ENCODE results near the gene STAU1. TPM values are rescaled to one million over a fixed set of nuclear protein-coding genes. Genes with fewer than 3 reads are reported as not detected.
A peak's percentile ranks its signal among the peaks of the same experiment; 100 is the strongest.

STAU1 gene
- total and polyA plus RNA-seq, 2 of the 13 experiments (the other 11 are each of a cell fraction or from before 2014, with no cell fraction given): 119 to 133 TPM

- TF ChIP-seq MAZ (IDR thresholded peaks at IDR 0.05; ENCODE audit: borderline replicate concordance, low read depth, low read length): peak; percentile 94
- peak; percentile 85 for TF ChIP-seq MAZ (CRISPR knock-in tag; IDR thresholded peaks at IDR 0.05; ENCODE audit: low read depth)
- 0 out of 2 replicates have a peak, but pooled peaks have one; percentile 13 for TF ChIP-seq MXD1 (CRISPR knock-in tag; IDR thresholded peaks at IDR 0.05)
- TF ChIP-seq ZNF414 (CRISPR knock-in tag; IDR thresholded peaks at IDR 0.05): no peak
- no peak for TF ChIP-seq JDP2 (CRISPR knock-in tag; IDR thresholded peaks at IDR 0.05; ENCODE audit: borderline replicate concordance)
- peak; percentile 83; the same call in 1 of the 2 replicates for TF ChIP-seq NR2C2 (CRISPR knock-in tag; IDR thresholded peaks at IDR 0.05; ENCODE audit: borderline replicate concordance)
- 0 out of 2 replicates have a peak, but pooled peaks have one; percentile 79 for TF ChIP-seq ZNF34 (CRISPR knock-in tag; IDR thresholded peaks at IDR 0.05; ENCODE audit: borderline replicate concordance)
- TF ChIP-seq ZNF44 (CRISPR knock-in tag; IDR thresholded peaks at IDR 0.05): 0 out of 2 replicates have a peak, but pooled peaks have one; percentile 56
- no peak for TF ChIP-seq ZNF251 (CRISPR knock-in tag; IDR thresholded peaks at IDR 0.05)
- no peak for TF ChIP-seq ZNF317 (CRISPR knock-in tag; IDR thresholded peaks at IDR 0.05)
- TF ChIP-seq HMGXB3 (CRISPR knock-in tag; IDR thresholded peaks at IDR 0.05; ENCODE audit: borderline replicate concordance): peak; percentile 80; the same call in 1 of the 2 replicates
- TF ChIP-seq HNRNPL (IDR thresholded peaks at IDR 0.05; ENCODE audit: low read depth, low read length): no peak
- peak; percentile 90 for TF ChIP-seq YY1 (IDR thresholded peaks at IDR 0.05; ENCODE audit: insufficient read depth, insufficient replicate concordance, low read depth, low read length)
- 0 out of 2 replicates have a peak, but pooled peaks have one; percentile 39 for TF ChIP-seq ZBTB1 (CRISPR knock-in tag; IDR thresholded peaks at IDR 0.05; ENCODE audit: borderline replicate concordance)
- TF ChIP-seq BORCS8-MEF2B (CRISPR knock-in tag; IDR thresholded peaks at IDR 0.05): peak; percentile 65; the same call in 1 of the 2 replicates
- TF ChIP-seq CHD4 (IDR thresholded peaks at IDR 0.05; ENCODE audit: borderline replicate concordance, low read length): no peak
- TF ChIP-seq SMAD9 (CRISPR knock-in tag; IDR thresholded peaks at IDR 0.05): no peak
- peak; percentile 19; the same call in 1 of the 2 replicates for TF ChIP-seq THAP7 (CRISPR knock-in tag; IDR thresholded peaks at IDR 0.05)
- peak; percentile 80 for TF ChIP-seq SP5 (CRISPR knock-in tag; IDR thresholded peaks at IDR 0.05; ENCODE audit: borderline replicate concordance, low read depth)
- no peak for TF ChIP-seq ONECUT2 (CRISPR knock-in tag; IDR thresholded peaks at IDR 0.05)
- peak; percentile 27 for TF ChIP-seq BRD4 (CRISPR knock-in tag; IDR thresholded peaks at IDR 0.05)
- TF ChIP-seq ZNF496 (CRISPR knock-in tag; IDR thresholded peaks at IDR 0.05; ENCODE audit: insufficient replicate concordance): no peak
- peak; percentile 26; the same call in 1 of the 2 replicates for TF ChIP-seq CENPT (CRISPR knock-in tag; IDR thresholded peaks at IDR 0.05; ENCODE audit: low read depth)
Measured at GRCh38 chr20:49187851-49188641, at the start of gene STAU1 (continued).
